ENCODE data around the gene SIPA1L3.

DNA sequence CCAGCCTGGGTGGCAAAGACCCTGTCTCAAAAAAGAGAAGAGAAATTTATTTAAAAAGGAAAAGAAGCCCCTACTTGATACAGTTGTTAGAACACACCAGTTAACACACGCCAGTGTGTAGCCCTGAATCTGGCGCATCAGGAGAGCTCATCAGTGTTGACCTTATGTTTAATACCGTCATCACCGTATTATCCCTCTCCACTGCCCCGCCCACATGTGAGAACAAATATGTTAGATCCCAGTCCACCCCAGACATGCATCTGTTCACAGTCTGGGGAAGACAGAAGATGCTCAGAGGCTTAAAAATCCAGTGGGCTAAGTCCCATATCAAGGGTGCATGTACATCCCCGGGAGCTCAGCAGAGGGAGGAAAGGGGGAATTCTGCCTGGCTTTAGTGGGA is 161.8 kb downstream of the SIPA1L3 start:
- TF ChIP-seq SUZ12 (IDR thresholded peaks at IDR 0.05; ENCODE audit: extremely low read depth, insufficient read depth, insufficient read length), result no peak
- no peak for TF ChIP-seq YY1 (IDR thresholded peaks at IDR 0.05; ENCODE audit: insufficient read depth, insufficient read length)
- no peak for TF ChIP-seq ZNF274 (IDR thresholded peaks at IDR 0.05; ENCODE audit: low read depth, low read length)
